Colon (tissue), 2 donors: ENCODE results near the gene DDX17.
A peak's percentile ranks its signal among the peaks of the same experiment; 100 is the strongest.

ENCODE experiments used
- FAIRE-seq: peaks from 2 replicates; lab custom pipeline; 2012; peaks lifted over from hg19 to GRCh38; lab: Jason Lieb, UNC
- donor health status: control.
- donor health status: control.

The DDX17 gene

DNA sequence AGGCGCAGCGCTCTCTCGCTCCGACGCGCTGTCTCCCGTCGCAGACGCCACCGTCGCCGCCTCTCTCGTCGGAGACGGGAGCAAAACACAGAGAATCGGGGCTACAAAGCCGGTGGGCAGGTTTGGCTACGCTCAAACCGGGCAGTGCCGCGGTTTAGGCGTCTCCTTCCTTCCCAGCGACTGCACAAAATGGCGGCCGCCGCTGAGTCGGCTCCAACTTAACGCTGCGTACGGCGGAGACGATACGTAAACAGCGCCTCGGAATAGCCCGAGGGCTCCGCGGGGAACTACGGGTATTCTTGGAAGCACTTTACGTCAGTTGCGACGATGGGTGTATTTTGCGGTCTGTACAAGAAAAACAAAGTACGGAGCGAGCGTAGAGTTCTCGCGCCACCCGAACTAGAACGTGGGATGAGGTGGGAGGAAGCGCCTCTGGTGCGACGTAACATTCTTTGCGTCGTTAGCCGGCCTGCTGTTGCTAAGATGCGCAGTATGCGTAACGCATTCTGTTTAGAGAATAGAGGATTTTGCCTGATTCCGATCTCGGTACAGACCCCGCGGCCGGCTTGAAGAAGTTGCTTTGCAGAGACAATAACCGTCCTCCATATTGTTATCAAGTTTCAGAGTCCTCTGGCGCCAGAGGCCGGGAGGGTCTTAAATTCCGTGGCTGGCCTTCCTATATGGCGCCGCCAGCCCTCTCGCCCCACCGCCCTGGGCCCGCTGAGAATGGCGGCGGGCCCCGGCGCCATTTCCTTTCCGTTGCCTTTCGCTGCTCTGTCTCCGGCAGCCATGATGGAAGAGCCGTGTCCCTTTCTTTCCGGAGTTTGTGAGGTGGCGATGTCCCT is at the start of gene DDX17:
TSS of gene DDX17 (minus strand) at position 194 of the 845 bp plus-strand sequence.
- FAIRE-seq = peak; percentile 57

DNA sequence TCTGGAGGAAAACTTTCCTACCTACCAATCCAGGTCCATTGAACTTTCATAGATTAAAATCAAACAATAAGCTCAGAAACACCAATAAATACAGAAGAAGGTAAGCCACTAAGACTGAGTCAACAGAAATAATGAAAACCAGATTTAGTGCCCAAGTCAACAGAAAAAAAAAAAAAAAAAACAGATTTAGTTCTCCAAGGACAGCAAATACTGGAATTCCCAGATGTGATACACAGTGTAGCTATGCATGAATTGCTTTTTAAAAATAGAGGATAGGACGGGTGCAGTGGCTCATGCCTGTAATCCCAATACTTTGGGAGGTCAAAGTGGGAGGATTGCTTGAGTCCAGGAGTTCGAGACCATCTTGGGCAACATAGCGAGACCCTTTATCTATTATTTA is 48.2 kb upstream of the DDX17 start:
- FAIRE-seq = no peak

DNA sequence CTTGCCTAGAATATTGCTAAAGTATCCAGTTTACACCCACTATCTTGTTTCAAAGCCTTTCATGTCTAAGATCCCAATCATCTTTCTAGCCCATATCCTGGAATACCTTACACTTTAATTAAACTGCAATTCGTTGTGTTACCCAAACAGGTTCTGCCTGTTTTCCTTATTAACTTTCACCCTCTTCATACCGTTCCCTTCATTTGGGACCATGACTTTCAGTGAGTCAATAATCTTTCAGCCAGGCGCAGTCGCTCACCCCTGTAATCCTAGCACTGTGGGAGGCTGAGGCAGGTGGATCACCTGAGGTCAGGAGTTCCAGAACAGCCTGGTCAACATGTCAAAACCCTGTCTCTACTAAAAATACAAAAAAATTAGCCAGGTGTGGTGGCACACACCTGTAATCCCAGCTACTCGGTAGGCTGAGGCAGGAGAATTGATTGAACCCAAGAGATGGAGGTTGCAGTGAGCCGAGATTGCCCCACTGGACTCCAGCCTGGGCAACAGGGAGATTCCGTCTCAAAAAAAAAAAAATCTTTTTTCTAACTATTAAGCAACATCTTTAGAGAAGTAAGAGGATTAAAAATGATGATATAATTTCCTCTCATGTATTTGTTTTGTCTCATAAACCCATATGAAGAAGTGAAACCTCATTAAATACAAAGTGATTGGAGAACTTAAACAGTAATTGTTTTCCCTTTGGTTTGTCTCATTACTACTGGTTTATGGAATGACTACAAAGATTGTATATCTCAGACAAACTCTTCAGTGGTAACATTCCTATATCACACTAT is 43.2 kb upstream of the DDX17 start:
- no peak for FAIRE-seq

DNA sequence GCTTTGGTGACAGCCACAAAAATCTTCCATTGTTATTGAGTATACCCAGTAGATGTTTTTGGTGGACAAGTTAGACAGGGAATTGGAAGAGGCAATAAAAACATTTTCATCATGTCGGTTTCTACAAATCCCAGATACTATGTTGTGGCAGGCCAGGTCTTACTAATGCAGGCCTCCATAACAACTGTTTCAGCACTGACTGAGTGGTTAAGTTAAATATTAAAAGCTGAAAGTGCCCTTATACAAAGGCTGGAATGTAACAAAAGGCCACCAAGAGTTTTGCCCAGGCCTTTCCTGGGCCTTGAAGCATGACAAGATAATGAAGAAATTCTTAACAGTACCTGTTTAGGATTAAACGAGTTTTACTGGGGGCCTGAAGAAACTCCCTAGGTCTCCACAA is 34.6 kb upstream of the DDX17 start:
- no peak for FAIRE-seq

DNA sequence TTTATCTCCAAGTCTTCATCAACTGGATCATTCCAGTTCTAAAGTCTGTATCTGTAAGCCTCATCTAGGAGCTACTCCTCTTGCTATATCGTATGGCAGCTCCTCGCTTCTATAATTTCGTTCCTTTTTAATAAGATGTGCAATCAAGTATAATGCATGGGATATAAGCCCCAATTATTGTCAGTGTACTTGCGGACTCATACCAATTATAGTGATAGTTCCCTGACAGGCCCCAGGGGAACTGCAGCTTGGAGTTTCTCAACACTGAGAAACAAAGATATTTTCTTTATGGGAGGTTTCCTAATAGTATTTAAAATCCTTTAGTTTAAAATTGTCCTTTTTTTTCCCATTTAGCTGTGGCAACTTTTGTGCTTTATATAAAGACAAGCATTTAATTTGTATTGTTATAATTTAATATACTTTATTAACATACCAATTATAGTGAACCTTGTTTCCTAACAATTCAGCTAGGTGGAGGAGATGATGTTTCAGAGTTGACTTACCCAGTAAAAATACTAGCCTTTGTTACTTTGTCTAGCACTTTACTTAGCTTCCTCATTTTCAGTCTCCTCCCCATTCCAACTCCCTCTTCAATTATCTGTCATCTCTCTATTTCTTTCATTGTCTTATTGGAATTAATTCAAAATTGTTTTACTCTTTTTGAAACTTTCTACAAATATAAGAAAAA is 25.3 kb upstream of the DDX17 start:
- no peak for FAIRE-seq

DNA sequence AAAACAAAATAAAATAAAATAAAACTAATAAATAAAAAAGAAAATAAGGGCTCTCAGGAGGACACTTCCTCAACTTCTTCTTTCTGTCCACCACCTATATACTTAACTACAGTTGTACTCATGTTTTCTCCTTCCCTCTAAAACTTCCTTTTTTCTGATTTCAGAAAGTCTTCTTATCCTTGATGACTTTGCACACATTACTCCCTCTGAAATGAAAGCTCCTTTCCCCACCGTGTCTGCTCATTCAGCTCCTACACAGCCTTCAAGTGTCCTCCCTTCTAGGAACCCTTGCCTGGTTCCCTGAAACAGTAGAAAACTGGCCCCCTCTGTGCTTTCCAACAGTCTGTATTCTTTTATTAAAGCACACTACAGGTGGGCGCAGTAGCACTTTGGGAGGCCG is 18.3 kb upstream of the DDX17 start:
- FAIRE-seq = no peak

DNA sequence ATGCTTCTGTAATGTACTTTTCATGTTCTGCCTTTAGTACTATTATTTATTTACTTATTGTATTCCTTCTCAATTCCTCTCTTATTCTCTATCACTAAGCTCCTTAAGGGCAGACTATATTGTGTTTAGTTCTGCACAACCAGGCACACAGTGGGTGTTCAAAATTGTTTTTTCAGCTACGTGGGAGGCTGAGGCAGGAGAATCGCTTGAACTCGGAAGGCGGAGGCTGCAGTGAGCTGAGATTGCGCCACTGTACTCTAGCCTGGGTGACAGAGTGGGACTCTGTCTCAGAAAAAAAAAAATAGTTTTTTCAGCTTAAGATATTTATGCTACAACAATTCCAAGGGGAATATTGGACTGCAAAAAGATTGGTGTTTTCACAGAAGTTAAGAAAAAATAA is 17.4 kb upstream of the DDX17 start:
- no peak for FAIRE-seq

DNA sequence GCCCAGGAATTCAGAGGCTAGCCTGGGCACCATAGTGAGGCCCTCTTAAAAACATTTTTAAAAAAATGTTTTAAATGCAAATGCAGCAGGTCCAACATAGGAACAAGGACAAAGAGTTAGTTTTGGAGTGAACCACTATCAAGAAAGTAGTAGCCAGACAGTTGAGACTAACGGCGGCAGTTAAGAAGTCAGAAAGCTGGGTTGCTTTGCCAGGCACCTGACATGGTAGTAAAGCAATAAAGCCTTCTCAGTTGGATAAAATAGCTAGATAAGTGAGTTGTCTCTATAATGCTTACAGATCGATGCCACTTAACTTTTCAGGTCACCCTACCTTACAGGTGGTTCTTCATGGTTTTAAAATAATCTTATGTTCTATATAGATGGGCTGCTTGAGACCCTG is 16.9 kb upstream of the DDX17 start:
- no peak for FAIRE-seq

DNA sequence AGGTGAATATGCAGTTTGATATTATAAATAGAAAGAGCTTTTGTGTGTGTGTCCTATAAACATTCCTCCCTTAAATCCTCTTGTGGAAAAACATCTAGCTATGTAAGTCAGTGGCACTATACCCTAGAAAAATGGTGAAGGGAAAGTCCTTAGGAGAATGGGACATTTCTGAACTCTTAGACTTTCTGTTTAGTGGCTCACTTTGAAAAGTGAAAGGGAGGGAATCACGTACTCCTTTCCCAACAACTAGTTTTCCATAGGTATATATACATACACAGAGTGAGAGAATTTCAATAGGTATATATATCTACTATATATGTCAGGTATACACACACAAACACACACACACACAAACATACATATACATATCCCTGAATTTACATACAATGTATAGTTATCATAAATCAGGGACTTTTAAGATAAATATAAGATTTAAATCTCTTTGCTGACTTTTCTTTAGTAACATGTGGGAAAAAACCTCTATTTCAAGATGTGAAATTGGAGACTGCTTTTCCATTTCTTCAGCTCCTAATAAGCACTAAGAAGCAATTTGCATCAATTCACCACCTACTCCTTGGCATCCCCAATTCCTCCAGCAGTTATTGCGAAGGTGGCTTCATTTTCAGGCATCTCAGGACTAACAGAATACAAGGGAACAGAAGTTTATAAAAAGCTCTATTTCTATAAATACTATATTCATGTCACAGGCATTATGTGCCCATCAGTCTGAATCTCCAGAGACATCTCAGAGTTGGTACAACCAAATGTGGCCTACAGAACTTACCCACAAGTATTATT is 13.5 kb upstream of the DDX17 start:
- no peak for FAIRE-seq

DNA sequence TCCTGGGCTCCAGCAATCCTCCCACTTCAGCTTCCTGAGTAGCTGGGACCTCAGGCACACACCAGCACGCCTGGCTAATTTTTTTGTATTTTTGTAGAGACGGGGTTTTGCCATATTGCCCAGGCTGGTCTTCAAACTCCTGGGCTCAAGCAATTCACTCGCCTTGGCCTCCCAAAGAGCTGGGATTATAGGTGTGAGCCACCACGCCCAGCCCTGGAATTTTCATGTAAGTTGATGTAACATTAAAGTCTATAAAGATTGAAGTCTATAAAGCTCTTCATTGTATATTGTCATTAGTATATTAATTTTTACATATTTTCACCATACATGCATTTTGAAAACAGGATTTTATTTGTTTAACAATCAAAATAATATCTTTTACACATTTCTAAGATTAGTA is 12.5 kb upstream of the DDX17 start:
- FAIRE-seq = no peak

DNA sequence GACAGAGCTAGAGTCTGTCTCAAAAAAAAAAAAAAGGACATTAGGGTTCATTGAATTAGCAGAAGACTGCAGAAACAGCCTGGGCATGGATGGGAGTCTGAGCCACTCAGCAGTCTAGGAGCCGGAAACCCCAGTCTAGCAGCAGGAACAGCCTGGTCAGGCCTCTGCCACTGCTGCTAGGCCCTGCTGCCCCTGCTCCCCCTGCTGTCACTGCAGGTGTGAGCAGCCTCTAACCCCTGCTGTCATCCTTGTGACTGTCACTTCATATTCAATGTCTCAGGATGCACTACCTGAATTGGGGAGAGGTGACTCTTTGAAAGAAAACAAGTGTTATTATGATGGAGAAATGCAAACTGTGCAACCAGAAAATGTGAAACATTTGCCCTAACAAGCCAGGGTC is 7.0 kb upstream of the DDX17 start:
- FAIRE-seq = no peak

DNA sequence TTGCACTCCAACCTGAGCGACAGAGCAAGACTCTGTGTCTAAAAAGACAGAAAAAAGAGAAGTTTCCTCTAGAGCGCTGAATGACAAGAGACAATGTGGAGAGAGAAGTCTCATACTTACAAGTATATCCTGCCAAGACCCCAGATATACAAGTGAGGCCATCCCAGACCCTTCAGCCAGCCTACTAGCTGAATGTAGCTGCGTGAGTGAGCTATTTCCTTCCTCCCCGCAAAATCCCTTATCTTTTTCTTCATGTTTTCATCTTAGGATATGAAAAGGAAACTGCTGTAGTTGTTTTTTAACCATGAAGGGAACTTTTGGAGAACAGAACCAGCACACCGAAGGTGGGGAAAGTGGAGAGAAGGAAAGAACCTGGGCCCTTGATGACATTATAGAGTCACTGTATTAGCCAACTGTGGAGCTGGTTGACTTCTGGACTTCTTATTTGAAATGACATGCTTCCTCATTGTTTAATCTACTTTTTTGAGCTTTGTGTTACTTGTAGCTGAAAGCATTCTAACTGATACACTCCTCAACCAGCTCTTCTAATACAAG is 4.4 kb upstream of the DDX17 start:
- FAIRE-seq = no peak

DNA sequence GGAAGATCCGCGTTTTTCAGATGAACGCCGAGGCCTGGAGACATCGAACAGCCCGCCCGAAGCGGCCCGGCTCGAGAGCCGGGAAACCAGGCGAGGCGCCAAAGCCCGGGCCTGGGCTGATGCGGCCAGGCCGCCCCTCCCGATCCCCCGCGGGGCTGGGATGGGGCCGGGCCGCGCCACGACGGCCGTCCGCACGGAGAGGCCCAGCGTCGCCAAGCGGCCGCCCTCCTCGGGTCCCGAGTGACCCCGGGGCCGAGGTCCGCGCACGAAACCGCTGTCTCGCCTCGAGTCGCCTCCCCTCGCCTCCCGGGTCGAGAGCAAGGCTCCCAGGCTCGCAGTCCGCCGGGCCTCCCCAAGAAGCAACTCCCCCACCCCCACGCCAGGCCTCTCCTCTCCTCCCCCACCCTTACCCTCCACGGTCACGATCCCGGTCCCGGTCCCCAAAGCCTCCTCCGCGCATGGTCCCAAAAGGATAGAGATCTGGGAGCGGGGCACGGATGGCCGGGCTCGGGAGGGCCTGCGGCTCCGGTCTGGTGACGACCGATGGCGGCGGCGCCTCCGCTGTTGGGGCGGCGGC is 482 bp downstream of the DDX17 start:
- no peak for FAIRE-seq

DNA sequence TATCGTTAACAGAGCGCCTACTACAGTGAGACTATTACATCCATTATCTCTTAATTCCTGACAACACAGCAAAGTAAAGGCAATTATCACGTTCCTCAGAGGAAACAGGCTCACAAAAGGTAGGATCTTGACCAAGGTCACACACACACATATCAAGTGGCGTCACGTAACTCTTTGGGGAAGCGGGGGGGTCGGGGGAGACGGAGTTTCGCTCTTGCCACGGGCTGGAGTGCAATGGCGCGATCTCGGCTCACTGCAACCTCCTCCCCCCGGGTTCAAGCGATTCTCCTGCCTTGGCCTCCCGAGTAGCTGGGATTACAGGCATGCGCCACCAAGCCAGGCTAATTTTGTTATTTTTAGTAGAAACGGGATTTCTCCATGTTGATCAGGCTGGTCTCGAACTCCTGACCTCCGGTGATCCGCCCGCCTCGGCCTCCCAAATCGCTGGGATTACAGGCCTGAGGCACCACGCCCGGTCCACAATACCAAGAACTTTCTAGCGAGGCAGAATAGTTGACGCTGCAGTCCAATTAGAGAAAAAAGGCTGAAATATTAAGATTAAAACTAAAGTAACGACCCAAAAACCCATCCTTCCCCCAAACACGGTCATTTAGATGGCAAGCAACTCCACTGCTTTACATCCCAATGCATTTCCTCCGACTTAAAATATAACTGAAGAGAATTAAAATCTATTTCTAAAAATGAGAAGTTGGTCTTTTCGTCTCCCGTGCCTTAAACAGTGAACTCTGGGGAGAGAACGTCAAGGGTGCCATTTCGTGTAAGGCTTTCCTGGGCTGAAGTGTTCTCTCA is 1.2 kb downstream of the DDX17 start:
- no peak for FAIRE-seq

DNA sequence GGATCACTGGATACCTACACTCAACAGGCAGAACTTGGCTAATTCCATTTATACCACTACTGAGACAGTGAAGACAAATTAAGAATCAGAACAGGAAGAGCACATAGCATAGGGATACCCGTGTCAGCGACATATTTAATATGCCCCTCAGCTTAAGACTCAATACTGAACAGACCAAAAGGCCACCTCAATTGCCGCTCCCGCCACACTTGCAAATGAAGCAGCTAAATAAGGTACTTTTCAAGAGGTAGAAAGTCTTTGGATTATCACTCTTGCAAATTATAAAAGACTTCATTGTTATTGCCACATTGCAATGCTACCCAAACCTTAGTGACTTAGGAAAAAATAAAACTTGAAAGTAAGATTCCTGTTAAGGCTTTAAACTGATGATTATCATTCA is 3.1 kb downstream of the DDX17 start:
- no peak for FAIRE-seq

DNA sequence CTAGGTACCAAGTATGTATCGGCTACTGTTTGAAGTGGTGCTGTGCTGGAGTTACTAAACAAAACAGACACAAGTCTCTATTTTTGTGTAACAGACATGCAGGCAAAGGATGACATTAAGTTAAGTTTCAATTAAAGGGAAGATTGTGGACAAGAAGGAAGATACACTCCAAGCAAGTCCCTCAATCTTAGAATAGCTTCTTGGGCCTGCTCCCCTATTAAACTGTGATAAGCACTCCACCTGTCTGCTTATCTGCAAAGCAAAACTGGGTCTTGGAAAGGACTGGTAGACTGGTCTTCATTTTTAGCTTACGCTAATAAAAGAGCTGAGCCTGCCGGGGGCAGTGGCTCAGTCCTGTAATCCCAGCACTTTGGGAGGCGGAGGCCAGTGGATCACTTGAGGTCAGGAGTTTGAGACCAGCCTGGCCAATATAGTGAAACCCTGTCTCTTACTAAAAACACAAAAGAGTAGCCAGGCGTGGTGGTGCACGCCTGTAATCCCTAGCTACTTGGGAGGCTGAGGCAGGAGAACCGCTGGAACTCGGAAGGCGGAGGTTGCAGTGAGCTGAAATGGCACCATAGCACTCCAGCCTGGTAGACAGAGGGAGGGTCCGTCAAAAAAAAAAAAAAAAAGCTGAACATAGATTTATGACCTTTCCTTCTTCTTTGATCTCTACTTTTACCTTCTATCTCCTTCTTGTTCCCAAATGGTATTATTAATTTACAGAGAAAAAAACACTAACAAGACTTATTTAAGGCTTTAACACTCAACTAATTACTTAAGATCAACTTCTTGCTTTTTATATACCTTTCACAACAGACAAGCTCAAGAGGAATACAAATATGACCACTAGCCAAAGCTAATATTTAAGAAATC is 4.1 kb downstream of the DDX17 start:
- no peak for FAIRE-seq

DNA sequence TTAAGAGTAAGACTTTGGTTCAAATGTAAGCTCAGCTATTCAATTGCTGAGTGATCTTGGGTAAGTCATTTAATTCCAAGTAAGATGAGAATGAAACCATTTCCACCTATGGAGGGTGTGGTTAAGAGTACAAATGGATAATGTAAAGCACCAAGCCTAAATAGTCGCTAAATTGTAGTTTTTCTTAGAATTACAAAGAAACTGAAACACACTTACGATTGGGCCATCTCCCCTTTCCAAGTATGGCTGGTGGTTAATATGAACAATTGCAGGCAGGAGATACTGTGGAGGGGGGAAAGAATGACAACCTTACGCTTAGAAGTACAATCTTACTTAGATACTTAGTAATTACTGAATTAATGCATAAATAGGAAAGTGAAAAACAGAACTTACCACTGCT is 8.2 kb downstream of the DDX17 start:
- FAIRE-seq = no peak

DNA sequence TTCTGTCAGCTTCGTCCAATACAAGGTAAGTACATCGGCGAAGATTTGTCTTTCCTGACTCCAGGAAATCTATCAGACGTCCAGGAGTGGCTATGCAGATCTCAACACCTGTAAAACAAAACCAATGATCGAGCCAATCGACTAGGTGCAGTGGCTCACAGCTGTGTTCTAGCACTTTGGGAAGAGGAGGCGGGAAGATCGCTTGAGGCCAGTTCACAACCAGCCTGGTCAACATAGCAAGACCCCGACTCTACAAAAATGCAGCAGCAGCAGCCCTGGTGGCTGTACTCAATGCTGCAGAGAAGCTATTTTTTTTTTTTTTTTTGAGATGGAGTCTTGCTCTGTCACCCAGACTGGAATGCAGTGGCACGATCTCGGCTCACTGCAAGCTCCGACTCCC is 11.2 kb downstream of the DDX17 start:
- no peak for FAIRE-seq

DNA sequence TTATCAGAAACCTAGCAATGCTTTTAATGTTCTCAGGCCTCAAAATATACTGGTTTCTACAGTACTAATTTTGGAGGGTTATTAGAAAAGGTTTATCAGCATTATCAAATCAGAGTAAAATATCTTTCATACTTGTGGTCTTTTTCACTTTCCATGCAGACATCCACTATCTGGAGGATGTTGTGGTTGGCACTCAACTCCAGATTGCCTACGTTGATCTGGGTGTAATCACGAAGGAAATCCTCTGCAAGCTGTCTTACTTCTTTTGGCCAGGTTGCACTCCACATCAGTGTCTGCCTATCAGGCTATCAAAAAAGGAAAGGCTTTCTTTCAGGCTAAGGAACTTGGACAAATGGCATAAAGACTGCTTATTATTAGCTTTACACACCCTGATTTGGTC is 11.6 kb downstream of the DDX17 start:
- no peak for FAIRE-seq
